Nephron progenitor cell (in vitro differentiated cells): ENCODE results near the gene ZIK1.

ENCODE experiments used
- DNase-seq: peaks from one replicate; pipeline ENCODE4 v3.0.0; 2021
- H3K27ac Mint-ChIP-seq: 2 replicates; pipeline ENCODE4 v1.8.0; 2021; ENCODE audit warnings: mild to moderate bottlenecking, moderate library complexity, mixed read lengths
- H3K27me3 Mint-ChIP-seq: 2 replicates; pipeline ENCODE4 v1.8.0; 2021; ENCODE audit warnings: mild to moderate bottlenecking, low read depth, mixed read lengths; ENCODE audit not compliant: poor library complexity
- H3K36me3 Mint-ChIP-seq: 2 replicates; pipeline ENCODE4 v1.8.0; 2021; ENCODE audit warnings: low read depth, mixed read lengths
- H3K4me1 Mint-ChIP-seq: 2 replicates; pipeline ENCODE4 v1.8.0; 2021; ENCODE audit warnings: mixed read lengths
- H3K4me3 Mint-ChIP-seq: 2 replicates; pipeline ENCODE4 v1.8.0; 2021; ENCODE audit warnings: mild to moderate bottlenecking, moderate library complexity, mixed read lengths
- H3K9me3 Mint-ChIP-seq: 2 replicates; pipeline ENCODE4 v1.8.0; 2021; ENCODE audit warnings: mild to moderate bottlenecking, moderate library complexity, mixed read lengths
- TF ChIP-seq, protein P1 (sequence below): fragments of 200-600 bp; sonication (generic); IDR thresholded peaks from 2 replicates; pipeline ENCODE4 v1.5.0; 2021; ENCODE audit warnings: antibody characterized with exemption

Gene ZIK1

GRCh38 chr19:57583104-57583520, 833 bp upstream of the ZIK1 start:
- no peak for DNase-seq
- H3K27me3 Mint-ChIP-seq = peaks cover 44% of the 10 kb centered on the region
- TF ChIP-seq, protein P1, sequence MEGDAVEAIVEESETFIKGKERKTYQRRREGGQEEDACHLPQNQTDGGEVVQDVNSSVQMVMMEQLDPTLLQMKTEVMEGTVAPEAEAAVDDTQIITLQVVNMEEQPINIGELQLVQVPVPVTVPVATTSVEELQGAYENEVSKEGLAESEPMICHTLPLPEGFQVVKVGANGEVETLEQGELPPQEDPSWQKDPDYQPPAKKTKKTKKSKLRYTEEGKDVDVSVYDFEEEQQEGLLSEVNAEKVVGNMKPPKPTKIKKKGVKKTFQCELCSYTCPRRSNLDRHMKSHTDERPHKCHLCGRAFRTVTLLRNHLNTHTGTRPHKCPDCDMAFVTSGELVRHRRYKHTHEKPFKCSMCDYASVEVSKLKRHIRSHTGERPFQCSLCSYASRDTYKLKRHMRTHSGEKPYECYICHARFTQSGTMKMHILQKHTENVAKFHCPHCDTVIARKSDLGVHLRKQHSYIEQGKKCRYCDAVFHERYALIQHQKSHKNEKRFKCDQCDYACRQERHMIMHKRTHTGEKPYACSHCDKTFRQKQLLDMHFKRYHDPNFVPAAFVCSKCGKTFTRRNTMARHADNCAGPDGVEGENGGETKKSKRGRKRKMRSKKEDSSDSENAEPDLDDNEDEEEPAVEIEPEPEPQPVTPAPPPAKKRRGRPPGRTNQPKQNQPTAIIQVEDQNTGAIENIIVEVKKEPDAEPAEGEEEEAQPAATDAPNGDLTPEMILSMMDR = no peak
- H3K27ac Mint-ChIP-seq = no peak overlapping the region
- peaks cover 17% of the 10 kb centered on the region for H3K4me1 Mint-ChIP-seq
- H3K36me3 Mint-ChIP-seq = peaks cover 66% of the 10 kb centered on the region
- peaks cover 98% of the 10 kb centered on the region for H3K9me3 Mint-ChIP-seq
- H3K4me3 Mint-ChIP-seq = no peak overlapping the region

DNA sequence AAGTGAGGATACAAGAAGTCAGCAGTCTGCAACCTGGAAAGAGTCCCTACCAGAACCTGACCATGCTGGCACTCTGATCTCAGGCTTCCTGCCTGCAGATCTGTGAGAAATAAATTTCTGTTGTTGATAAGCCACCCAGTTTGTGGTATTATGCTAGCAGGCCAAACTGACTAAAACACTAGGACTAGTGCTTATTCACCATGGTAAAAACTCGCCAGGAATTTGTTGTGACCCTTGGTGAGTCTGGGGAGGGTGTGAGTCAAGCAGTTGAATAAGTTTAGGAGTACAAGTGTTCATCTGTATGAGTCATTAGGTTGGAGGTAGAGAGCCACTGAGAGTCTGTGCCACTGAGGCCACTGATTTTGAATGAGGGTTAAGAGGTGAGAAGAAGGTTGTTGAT, 3.6 kb downstream of the ZIK1 start:
- no peak overlapping the region for H3K27ac Mint-ChIP-seq
- H3K27me3 Mint-ChIP-seq = peaks cover 27% of the 10 kb centered on the region
- H3K4me1 Mint-ChIP-seq = peaks cover 15% of the 10 kb centered on the region
- H3K36me3 Mint-ChIP-seq = peaks cover 90% of the 10 kb centered on the region
- no peak for DNase-seq
- H3K9me3 Mint-ChIP-seq = peaks cover 99% of the 10 kb centered on the region
- TF ChIP-seq, protein P1 = no peak
- no peak overlapping the region for H3K4me3 Mint-ChIP-seq

- Mint-ChIP-seq H3K4me3 (peak overlapping the region; percentile 88), H3K27me3 (peaks cover 13% of the 10 kb centered on the region), H3K4me1 (peaks cover 20% of the 10 kb centered on the region), H3K9me3 (peaks cover 83% of the 10 kb centered on the region), H3K36me3 (peaks cover 51% of the 10 kb centered on the region), H3K27ac (no peak overlapping the region)
- TF ChIP-seq, protein P1 = no peak
- DNase-seq = no peak
These were observed 15.4 kb downstream of the ZIK1 start for GRCh38 chr19:57599377-57599760.

GRCh38 chr19:57599761-57600383, 15.9 kb downstream of the ZIK1 start, which contains the start of gene ZNF530:
Gene ZNF530, plus strand, starts transcription at chr19:57599885. Its CDS starts 4,461 bp downstream, at chr19:57604346.
- peaks cover 53% of the 10 kb centered on the region for H3K36me3 Mint-ChIP-seq
- peaks cover 83% of the 10 kb centered on the region for H3K9me3 Mint-ChIP-seq
- peak within 1 kb of the TSS; percentile 88 for H3K4me3 Mint-ChIP-seq
- peaks cover 13% of the 10 kb centered on the region for H3K27me3 Mint-ChIP-seq
- peaks cover 20% of the 10 kb centered on the region for H3K4me1 Mint-ChIP-seq
- peak; percentile 82 for DNase-seq
- TF ChIP-seq, protein P1 = no peak
- no peak within 1 kb of the TSS for H3K27ac Mint-ChIP-seq

DNA sequence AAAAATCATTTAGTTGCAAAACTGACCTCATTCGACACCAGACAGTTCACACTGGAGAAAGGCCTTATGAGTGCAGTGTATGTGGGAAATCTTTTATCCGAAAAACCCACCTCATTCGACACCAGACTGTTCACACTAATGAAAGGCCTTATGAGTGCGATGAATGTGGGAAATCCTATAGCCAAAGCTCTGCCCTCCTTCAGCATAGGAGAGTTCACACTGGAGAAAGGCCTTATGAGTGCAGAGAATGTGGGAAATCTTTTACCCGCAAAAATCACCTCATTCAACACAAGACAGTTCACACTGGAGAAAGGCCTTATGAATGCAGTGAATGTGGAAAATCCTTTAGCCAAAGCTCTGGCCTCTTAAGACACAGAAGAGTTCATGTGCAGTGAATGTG, 23.0 kb downstream of the ZIK1 start:
- TF ChIP-seq, protein P1 = no peak
- no peak overlapping the region for H3K27ac Mint-ChIP-seq
- no peak overlapping the region for H3K4me3 Mint-ChIP-seq
- no peak for DNase-seq
- no peaks in the 10 kb centered on the region for H3K27me3 Mint-ChIP-seq
- H3K9me3 Mint-ChIP-seq = peaks cover 91% of the 10 kb centered on the region
- H3K4me1 Mint-ChIP-seq = no peaks in the 10 kb centered on the region
- H3K36me3 Mint-ChIP-seq = peaks cover 92% of the 10 kb centered on the region

DNA sequence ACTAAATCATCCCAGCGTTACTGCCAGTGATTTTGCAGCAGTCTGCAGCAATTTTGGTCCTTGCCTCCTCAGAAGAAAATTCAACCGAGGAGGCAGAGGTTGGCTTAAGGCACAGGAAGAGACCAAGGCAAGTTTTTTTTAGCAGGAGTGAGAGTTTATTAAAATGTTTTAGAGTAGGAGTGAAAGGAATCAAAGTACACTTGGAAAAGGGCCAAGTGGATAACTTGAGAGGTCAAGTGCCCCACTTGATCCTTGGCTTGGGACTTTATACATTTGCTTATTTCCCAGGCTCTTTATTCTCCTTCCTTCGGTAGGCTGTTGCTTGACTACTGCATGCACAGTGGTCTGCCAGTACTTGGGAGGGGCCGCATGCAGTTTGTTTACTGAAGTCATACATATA, 27.2 kb downstream of the ZIK1 start:
- no peak overlapping the region for H3K4me3 Mint-ChIP-seq
- H3K27me3 Mint-ChIP-seq = peaks cover 4% of the 10 kb centered on the region
- TF ChIP-seq, protein P1 = no peak
- no peak for DNase-seq
- peaks cover 92% of the 10 kb centered on the region for H3K36me3 Mint-ChIP-seq
- H3K4me1 Mint-ChIP-seq = peaks cover 11% of the 10 kb centered on the region
- H3K9me3 Mint-ChIP-seq = peaks cover 94% of the 10 kb centered on the region
- no peak overlapping the region for H3K27ac Mint-ChIP-seq
